Gastroesophageal sphincter (tissue), 3 donors: ENCODE data around the gene NCOA6.
A peak's percentile ranks its signal among the peaks of the same experiment; 100 is the strongest.

ENCODE experiments used
- CTCF ChIP-seq, 4 experiments: fragments of 200-600 bp in 2 of 4; fragments of 450-650 bp in 2 of 4; sonication (generic) in 1 of 4; IDR thresholded peaks; one replicate each; pipeline ENCODE4 v1.5.1; 2017 to 2019; ENCODE audit warnings: antibody characterized with exemption in 4 of 4, mild to moderate bottlenecking in 2 of 4, moderate library complexity in 2 of 4
- EP300 ChIP-seq: sonication (generic); formaldehyde crosslinking; IDR thresholded peaks from one replicate; pipeline ENCODE4 v1.6.1; 2017; ENCODE audit warnings: antibody characterized with exemption, mild to moderate bottlenecking
- POLR2AphosphoS5 ChIP-seq: sonication (generic); formaldehyde crosslinking; IDR thresholded peaks from one replicate; pipeline ENCODE4 v1.6.1; 2017; ENCODE audit warnings: antibody characterized with exemption

- TF ChIP-seq CTCF (IDR thresholded peaks at IDR 0.05) = peak in 2 of 4 experiments; percentile 8 to 13
- TF ChIP-seq EP300 = no peak
- no peak for TF ChIP-seq POLR2AphosphoS5
Measured at GRCh38 chr20:34709831-34710567, 115.5 kb downstream of the NCOA6 start.
